GM12892 (cell line): ENCODE measurements around the gene OR11A1.

ENCODE experiments used
- POLR2A ChIP-seq: IDR thresholded peaks from 2 replicates; pipeline ENCODE4 v1.6.1; 2011; ENCODE audit warnings: low read depth, low read length, control low read depth
- POLR2AphosphoS5 ChIP-seq: IDR thresholded peaks from 2 replicates; pipeline ENCODE4 v1.6.1; 2011; ENCODE audit warnings: low read depth, low read length, control low read depth

DNA sequence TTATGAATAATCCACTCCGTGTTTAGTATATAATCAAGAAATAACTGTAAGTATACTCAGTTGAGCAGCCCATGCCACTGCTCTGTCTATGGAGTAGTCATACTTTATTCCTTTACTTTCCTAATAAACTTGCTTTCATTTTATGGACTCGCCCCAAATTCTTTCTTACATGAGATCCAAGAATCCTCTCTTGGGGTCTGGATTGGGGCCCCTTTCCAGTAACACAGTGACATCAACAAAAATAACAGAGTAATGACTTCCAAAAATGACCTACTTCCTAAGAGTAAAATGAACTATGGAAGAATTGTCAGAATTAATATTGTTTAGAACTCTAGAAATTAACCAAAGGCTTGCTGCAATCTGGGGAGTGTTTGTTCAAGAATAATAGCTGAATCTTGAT is 8.9 kb upstream of the OR11A1 start:
- TF ChIP-seq POLR2A (no peak), POLR2AphosphoS5 (no peak)
